GM12872 (cell line): Measurements from ENCODE around the gene KCNH1.

Experiments
- TF ChIP-seq, protein P1 (sequence below): IDR thresholded peaks from 3 replicates; pipeline ENCODE4 v1.5.1; 2011; ENCODE audit warnings: low read depth, mild to moderate bottlenecking, low read length, moderate library complexity; ENCODE audit not compliant: insufficient read depth

The KCNH1 gene

DNA sequence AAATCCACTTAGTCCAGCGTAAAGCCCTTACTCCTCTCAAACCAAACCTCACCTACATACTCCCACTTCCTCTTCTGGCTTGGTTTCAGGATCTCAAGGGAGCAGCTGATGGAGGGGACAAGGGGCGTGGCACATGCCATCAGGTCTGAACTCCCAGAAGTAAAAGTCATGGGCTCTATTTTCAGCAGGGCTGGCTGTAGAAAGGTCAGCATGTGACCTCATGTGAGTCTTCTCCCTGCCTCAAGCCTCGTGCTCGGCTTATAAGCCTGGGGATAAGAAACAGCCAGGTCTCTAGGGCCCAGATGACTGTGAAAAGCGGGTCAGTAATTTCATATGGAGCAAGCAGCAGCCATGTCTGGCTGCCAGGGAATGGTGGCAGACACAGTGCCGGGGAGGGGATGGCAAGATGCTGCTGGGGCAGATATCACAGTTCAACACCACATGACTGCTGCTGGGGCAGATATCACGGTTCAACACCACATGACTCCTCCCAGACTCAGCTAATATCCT is 227.9 kb downstream of the KCNH1 start:
- TF ChIP-seq, protein P1, sequence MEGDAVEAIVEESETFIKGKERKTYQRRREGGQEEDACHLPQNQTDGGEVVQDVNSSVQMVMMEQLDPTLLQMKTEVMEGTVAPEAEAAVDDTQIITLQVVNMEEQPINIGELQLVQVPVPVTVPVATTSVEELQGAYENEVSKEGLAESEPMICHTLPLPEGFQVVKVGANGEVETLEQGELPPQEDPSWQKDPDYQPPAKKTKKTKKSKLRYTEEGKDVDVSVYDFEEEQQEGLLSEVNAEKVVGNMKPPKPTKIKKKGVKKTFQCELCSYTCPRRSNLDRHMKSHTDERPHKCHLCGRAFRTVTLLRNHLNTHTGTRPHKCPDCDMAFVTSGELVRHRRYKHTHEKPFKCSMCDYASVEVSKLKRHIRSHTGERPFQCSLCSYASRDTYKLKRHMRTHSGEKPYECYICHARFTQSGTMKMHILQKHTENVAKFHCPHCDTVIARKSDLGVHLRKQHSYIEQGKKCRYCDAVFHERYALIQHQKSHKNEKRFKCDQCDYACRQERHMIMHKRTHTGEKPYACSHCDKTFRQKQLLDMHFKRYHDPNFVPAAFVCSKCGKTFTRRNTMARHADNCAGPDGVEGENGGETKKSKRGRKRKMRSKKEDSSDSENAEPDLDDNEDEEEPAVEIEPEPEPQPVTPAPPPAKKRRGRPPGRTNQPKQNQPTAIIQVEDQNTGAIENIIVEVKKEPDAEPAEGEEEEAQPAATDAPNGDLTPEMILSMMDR, result no peak

DNA sequence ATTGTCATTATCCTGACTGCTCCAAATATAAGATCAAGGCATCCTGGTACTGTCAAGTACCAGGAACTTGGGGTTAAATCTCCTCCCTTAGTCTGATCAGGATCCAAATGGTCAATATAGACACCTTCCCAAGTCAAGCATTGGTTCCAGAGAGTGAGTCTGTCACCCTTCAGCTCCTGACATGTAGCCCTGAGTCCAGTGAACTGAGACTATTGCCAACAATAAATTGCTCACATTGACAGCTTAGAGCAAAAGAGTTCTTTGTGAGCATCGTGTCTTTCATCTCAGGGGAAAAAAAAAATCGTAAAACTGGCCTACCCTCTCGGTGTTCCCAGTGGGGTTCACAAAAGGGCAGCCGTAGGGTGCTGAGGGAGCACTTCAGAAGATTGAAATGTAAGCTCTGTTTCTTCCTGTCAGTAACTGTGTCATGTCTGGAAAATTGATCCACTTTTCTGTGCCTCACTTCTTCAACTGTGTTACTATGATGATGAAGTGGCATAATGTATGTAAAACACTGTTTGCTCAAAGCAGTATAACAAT is 228.5 kb downstream of the KCNH1 start:
- TF ChIP-seq, protein P1, result no peak

DNA sequence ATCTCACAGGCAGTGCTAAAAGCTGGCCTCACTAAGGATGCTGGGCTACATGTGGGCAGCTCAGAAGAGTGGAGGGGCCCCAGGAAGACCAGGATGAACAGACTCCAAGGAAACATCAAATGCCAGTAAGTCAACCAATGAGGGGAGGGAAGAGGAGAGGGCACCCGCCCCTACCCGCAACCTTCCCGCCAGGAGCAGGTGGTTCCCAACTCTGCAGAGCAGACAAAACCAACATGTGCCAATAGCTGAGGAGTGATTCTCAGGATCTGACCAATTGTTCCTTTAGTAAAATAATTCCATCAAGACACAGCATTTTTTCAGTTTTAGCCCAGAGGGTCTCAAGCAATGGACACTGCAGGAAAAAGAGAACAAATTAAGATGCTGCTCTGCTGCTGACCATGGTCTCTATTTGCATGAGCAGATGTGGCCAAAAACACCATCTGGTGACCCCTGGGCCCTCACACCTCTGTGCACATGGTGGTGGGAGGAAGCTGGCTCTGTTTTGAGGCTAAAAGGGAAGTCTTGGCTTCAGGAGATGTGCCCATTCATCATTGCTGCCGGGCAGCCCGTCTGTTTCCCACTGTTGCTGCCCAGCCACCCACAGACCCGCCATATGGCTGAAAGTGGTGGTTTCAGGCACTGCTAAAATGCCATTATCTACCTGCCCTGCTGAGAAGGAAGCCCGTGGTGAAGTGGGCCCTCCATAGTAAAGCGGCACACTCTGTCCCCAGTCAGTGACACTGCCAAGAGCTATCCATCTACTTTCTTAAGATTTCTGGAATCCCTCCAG is 231.8 kb downstream of the KCNH1 start:
- TF ChIP-seq, protein P1, result no peak

DNA sequence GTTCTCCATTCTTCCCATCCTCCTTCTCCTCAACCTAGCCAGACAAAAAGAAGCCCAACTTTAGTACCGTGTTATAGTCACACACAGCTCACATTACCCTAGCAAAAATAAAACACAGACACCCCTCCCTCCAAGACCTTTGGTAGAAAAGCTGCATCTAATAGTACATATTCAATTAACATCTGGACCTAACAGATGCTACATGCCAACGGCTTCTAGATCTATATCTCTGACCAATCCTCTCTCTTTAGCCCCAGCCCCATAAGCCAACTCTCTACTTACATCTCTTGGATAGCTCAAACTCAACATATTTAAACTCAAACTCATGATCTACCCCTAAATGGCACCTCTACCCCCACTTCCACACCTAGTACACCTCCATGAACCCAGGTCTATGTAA is 233.1 kb downstream of the KCNH1 start:
- TF ChIP-seq, protein P1, result no peak

DNA sequence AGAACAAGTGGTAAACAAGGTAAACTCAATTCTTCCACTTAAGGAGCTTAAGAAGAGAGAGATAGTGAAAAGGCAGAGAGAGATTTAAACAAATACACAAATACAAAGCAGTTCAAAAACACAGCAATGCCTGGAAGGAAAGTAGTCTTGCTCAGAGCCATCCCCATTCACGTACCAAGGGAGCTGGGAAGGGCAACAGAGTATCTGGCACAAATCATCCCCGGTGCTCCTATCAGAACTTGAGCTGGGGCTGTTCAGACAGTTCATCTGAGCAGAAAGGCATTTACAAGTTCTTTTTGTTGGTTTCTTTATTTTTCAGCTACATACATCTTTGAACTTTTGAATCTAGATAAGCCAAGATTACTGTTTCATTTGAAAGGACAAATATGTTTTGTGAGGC is 233.9 kb downstream of the KCNH1 start:
- TF ChIP-seq, protein P1, result no peak

DNA sequence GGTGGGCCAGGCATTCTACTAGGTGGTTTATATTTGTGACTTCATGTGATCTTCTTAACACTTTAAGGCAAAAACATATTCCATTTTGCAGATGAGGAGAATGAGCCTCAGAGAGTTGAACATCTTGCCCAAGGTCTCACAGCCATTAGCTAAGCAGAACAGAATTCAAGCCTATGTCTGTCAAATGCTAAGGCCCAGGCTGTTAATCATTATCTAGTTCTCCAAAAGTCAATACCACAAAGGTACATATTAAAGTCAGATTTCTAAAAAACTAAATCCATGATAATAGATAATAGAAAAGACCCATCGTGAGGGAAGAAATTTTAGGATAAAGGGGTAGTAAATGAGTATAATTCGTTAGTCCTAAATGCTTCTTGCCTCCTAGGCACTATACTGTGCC is 234.3 kb downstream of the KCNH1 start:
- TF ChIP-seq, protein P1, result no peak

DNA sequence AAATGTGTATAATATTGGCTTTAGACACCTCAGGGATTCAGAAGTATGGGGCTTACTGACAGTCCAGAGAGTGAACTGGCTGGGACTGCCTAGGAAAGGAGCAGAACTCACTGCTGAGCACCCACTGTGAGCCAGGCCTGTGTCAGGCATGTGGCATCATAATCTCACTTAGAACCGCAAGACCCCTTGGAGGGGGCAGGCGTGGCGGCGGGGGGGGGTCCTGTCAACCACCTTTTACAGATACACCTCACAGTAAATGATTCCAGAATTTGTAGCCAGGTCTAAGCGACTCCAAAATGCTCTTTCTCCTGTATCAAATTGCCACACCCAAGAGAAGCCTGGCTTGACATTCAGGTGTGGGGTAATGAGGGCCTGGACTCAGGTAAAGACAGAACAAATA is 235.5 kb downstream of the KCNH1 start:
- TF ChIP-seq, protein P1, result no peak
